HepG2 (cell line): ENCODE data around the gene ANKZF1. TPM values are rescaled to one million over a fixed set of nuclear protein-coding genes. Genes with fewer than 3 reads are reported as not detected.

Experiments
- ARNT ChIP-seq: fragments of 450-650 bp; IDR thresholded peaks from 2 replicates; pipeline ENCODE4 v1.6.1; 2017
- BCLAF1 ChIP-seq: fragments of 450-650 bp; IDR thresholded peaks from 2 replicates; pipeline ENCODE4 v1.6.1; 2017; ENCODE audit warnings: mild to moderate bottlenecking
- CCAR2 ChIP-seq: fragments of 200-400 bp; formaldehyde crosslinking; optimal IDR thresholded peaks from 2 replicates; pipeline ENCODE3; 2018; ENCODE audit warnings: low read depth, mild to moderate bottlenecking, low read length, moderate library complexity
- FOXO1 ChIP-seq: sonication (generic); formaldehyde crosslinking; IDR thresholded peaks from 2 replicates; pipeline ENCODE4 v1.4.0; 2020; ENCODE audit warnings: missing genetic modification reagents
- HNF1B ChIP-seq: sonication (generic); formaldehyde crosslinking; IDR thresholded peaks from 2 replicates; pipeline ENCODE4 v1.5.1; 2020; ENCODE audit warnings: mild to moderate bottlenecking, moderate library complexity, missing genetic modification reagents
- KDM5B ChIP-seq: sonication (generic); formaldehyde crosslinking; IDR thresholded peaks from 2 replicates; pipeline ENCODE4 v1.4.0; 2020; ENCODE audit warnings: missing genetic modification reagents, mild to moderate bottlenecking, borderline replicate concordance
- MLLT10 ChIP-seq: sonication (generic); formaldehyde crosslinking; IDR thresholded peaks from 2 replicates; pipeline ENCODE4 v1.4.0; 2020; ENCODE audit warnings: missing genetic modification reagents
- SMAD9 ChIP-seq: sonication (generic); formaldehyde crosslinking; IDR thresholded peaks from 2 replicates; pipeline ENCODE4 v1.5.1; 2020; ENCODE audit warnings: mild to moderate bottlenecking, missing genetic modification reagents
- SMC3 ChIP-seq: IDR thresholded peaks from 2 replicates; pipeline ENCODE4 v1.6.1; 2011; ENCODE audit warnings: low read length, improper control_type of control experiment
- SPEN ChIP-seq: sonication (generic); formaldehyde crosslinking; IDR thresholded peaks from 2 replicates; pipeline ENCODE4 v1.5.1; 2020; ENCODE audit warnings: low read depth, mild to moderate bottlenecking, missing genetic modification reagents
- YEATS2 ChIP-seq: sonication (generic); formaldehyde crosslinking; IDR thresholded peaks from 2 replicates; pipeline ENCODE4 v1.4.0; 2020; ENCODE audit warnings: missing genetic modification reagents, borderline replicate concordance
- ZBTB26 ChIP-seq: IDR thresholded peaks from 2 replicates; pipeline ENCODE4 v1.6.1; 2016; ENCODE audit warnings: missing compliant biosample characterization, missing genetic modification reagents, borderline replicate concordance
- ZBTB39 ChIP-seq: sonication (generic); formaldehyde crosslinking; IDR thresholded peaks from 2 replicates; pipeline ENCODE4 v1.5.0; 2020; ENCODE audit warnings: missing genetic modification reagents
- ZFP36L1 ChIP-seq: sonication (generic); formaldehyde crosslinking; IDR thresholded peaks from 2 replicates; pipeline ENCODE4 v1.8.0; 2022; ENCODE audit warnings: mild to moderate bottlenecking, missing genetic modification reagents, moderate library complexity
- ZNF382 ChIP-seq: sonication (generic); formaldehyde crosslinking; IDR thresholded peaks from 2 replicates; pipeline ENCODE4 v1.5.0; 2020; ENCODE audit warnings: missing genetic modification reagents, mild to moderate bottlenecking, borderline replicate concordance
- ZNF563 ChIP-seq: sonication (generic); formaldehyde crosslinking; IDR thresholded peaks from 2 replicates; pipeline ENCODE4 v1.8.0; 2022; ENCODE audit warnings: mild to moderate bottlenecking, moderate library complexity, missing genetic modification reagents
- ZNF607 ChIP-seq: sonication (generic); formaldehyde crosslinking; IDR thresholded peaks from 2 replicates; pipeline ENCODE4 v1.5.1; 2020; ENCODE audit warnings: missing genetic modification reagents, mild to moderate bottlenecking, borderline replicate concordance
- ZNF703 ChIP-seq: sonication (generic); formaldehyde crosslinking; IDR thresholded peaks from 2 replicates; pipeline ENCODE4 v1.5.1; 2020; ENCODE audit warnings: missing genetic modification reagents, mild to moderate bottlenecking, moderate library complexity, borderline replicate concordance
- ZNF770 ChIP-seq: sonication (generic); formaldehyde crosslinking; IDR thresholded peaks from 2 replicates; pipeline ENCODE4 v1.5.0; 2020; ENCODE audit warnings: mild to moderate bottlenecking, missing genetic modification reagents
- polyA plus RNA-seq, 8 experiments: library from polyadenylated mRNA; depleted of rRNA in 3 of 8; stranded (reverse) in 7 of 8; unstranded in 1 of 8; fragments of >200 nt; fragmentation: Illumina TruSeq in 4 of 8; extraction: Trizol in 4 of 8; gene quantifications; 2 replicates each; pipeline versions ENCODE4 v1.2.1 to v1.2.3, GENCODE V29; 2011 to 2016; ENCODE audit warnings: low read depth in 4 of 8, missing spikeins in 1 of 8, mixed read lengths in 1 of 8; ENCODE audit not compliant: insufficient read depth in 1 of 8
- total RNA-seq, 5 experiments: library from RNA; depleted of rRNA; stranded (reverse); fragments of >200 nt; fragmentation: Illumina TruSeq; extraction: Trizol; gene quantifications; 2 replicates each; pipeline ENCODE4 v1.2.3, GENCODE V29; 2016; ENCODE audit warnings: low read depth in 1 of 5

The ANKZF1 gene
- total and polyA plus RNA-seq, 2 of the 13 experiments (the other 11 are each of a cell fraction or from before 2014, with no cell fraction given) = 25.3 to 128 TPM

GRCh38 chr2:219253753-219254589, 24.4 kb downstream of the ANKZF1 start, which contains the start of gene TUBA4A (continued):
- 0 out of 2 replicates have a peak, but pooled peaks have one; percentile 65 for TF ChIP-seq ZBTB39 (CRISPR knock-in tag)
- no peak for TF ChIP-seq BCLAF1
- TF ChIP-seq CCAR2 = no peak
- TF ChIP-seq KDM5B (CRISPR knock-in tag) = peak; percentile 30
- no peak for TF ChIP-seq YEATS2 (CRISPR knock-in tag)
- no peak for TF ChIP-seq ARNT
- no peak for TF ChIP-seq ZFP36L1
- TF ChIP-seq ZNF703 = peak; percentile 81; the same call in 1 of the 2 replicates
- peak; percentile 73 for TF ChIP-seq ZNF770 (CRISPR knock-in tag)
- TF ChIP-seq ZBTB26 = peak; percentile 32; the same call in 1 of the 2 replicates
- TF ChIP-seq ZNF607 = peak; percentile 54; the same call in 1 of the 2 replicates
- TF ChIP-seq SMC3 = no peak
- no peak for TF ChIP-seq ZNF382 (CRISPR knock-in tag)
- TF ChIP-seq FOXO1 (CRISPR knock-in tag) = 0 out of 2 replicates have a peak, but pooled peaks have one; percentile 7
- TF ChIP-seq SPEN (CRISPR knock-in tag) = peak; percentile 22; the same call in 1 of the 2 replicates
- peak; percentile 73 for TF ChIP-seq ZNF563 (CRISPR knock-in tag)
- TF ChIP-seq HNF1B (CRISPR knock-in tag) = peak; percentile 86
- TF ChIP-seq SMAD9 = 0 out of 2 replicates have a peak, but pooled peaks have one; percentile 24
- no peak for TF ChIP-seq MLLT10 (CRISPR knock-in tag)
